Fibroblast of villous mesenchyme (primary cell): ENCODE data around the gene YWHAG. TPM values are rescaled to one million over a fixed set of nuclear protein-coding genes. Genes with fewer than 3 reads are reported as not detected.
"Not testable (repeated sequence)": the region's sequence is repeated elsewhere in the genome, so short reads cannot be mapped to it uniquely, and the experiment has no call there.

Source experiments
- DNase-seq: peaks from one replicate; pipeline ENCODE4 v3.0.0-alpha.2; 2010; ENCODE audit warnings: low read depth
- H3K4me3 ChIP-seq: 2 replicates; pipeline ENCODE4 v1.5.1; 2011; ENCODE audit warnings: low read depth, mild to moderate bottlenecking, low read length
- CTCF ChIP-seq: IDR thresholded peaks from 2 replicates; pipeline ENCODE4 v1.5.1; 2012; ENCODE audit warnings: low read depth, mild to moderate bottlenecking, low read length; ENCODE audit not compliant: insufficient read depth
- total RNA-seq: library from RNA; depleted of rRNA; stranded (reverse); fragments of >200 nt; gene quantifications from 2 replicates; pipeline ENCODE4 v1.2.3, GENCODE V29; 2012

YWHAG gene
- total RNA-seq, 1 donor, result 141 TPM

GRCh38 chr7:76340617-76341131, 18.1 kb downstream of the YWHAG start:
- no peak overlapping the region for H3K4me3 ChIP-seq
- DNase-seq, result peak; percentile 81
- no peak for TF ChIP-seq CTCF

- no peak for TF ChIP-seq CTCF
- DNase-seq, result peak; percentile 42
- H3K4me3 ChIP-seq, result no peak overlapping the region
Observed at GRCh38 chr7:76338298-76339084, 20.3 kb downstream of the YWHAG start.

GRCh38 chr7:76337147-76337546, 21.6 kb downstream of the YWHAG start:
- no peak overlapping the region for H3K4me3 ChIP-seq
- TF ChIP-seq CTCF, result no peak
- no peak for DNase-seq

- TF ChIP-seq CTCF, result no peak
- no peak overlapping the region for H3K4me3 ChIP-seq
- DNase-seq, result no peak
Observed at GRCh38 chr7:76336094-76336493, 22.7 kb downstream of the YWHAG start.

- not testable (repeated sequence) for DNase-seq, H3K4me3 ChIP-seq
Observed at GRCh38 chr7:76335417-76335816, 23.4 kb downstream of the YWHAG start.

GRCh38 chr7:76334320-76334967, 24.3 kb downstream of the YWHAG start:
- no peak overlapping the region for H3K4me3 ChIP-seq
- DNase-seq, result no peak
- TF ChIP-seq CTCF, result no peak

GRCh38 chr7:76333511-76334101, 25.2 kb downstream of the YWHAG start:
- no peak for TF ChIP-seq CTCF
- DNase-seq, result peak; percentile 58

More at GRCh38 chr7:76333511-76334101, 25.2 kb downstream of the YWHAG start:
- H3K4me3 ChIP-seq, result no peak overlapping the region
